Stimulated activated naive CD8-positive, alpha-beta T cell treated with anti-CD3 and anti-CD28 coated beads, Interleukin-15, amount 100 ng/mL, for 72 hours (primary cell): ENCODE measurements around the gene PEMT.

Experiments used
- ATAC-seq: fragments of 150-1000 bp; cut with Tn5 transposase; 2 replicates; pipeline ENCODE4 v1.10.0; 2021; ENCODE audit warnings: mild to moderate bottlenecking, moderate library complexity
- DNase-seq, 2 donors: peaks; one replicate each; pipeline ENCODE4 v3.0.0; 2021 to 2022
- H3K27ac Mint-ChIP-seq, 2 donors: one replicate each; pipeline ENCODE4 v1.8.0; 2022; ENCODE audit warnings: mild to moderate bottlenecking in 2 of 2, mixed read lengths in 2 of 2, moderate library complexity in 2 of 2
- H3K27me3 Mint-ChIP-seq: one replicate; pipeline ENCODE4 v1.8.0; 2022; ENCODE audit warnings: mixed read lengths
- H3K4me1 Mint-ChIP-seq: one replicate; pipeline ENCODE4 v1.8.0; 2022; ENCODE audit warnings: mild to moderate bottlenecking, mixed read lengths
- H3K4me3 Mint-ChIP-seq, 2 donors: one replicate each; pipeline ENCODE4 v1.8.0; 2022; ENCODE audit warnings: mild to moderate bottlenecking in 2 of 2, mixed read lengths in 2 of 2, moderate library complexity in 1 of 2
- H3K9me3 Mint-ChIP-seq, 2 donors: one replicate each; pipeline ENCODE4 v1.8.0; 2022; ENCODE audit warnings: mixed read lengths in 2 of 2

PEMT gene

DNA sequence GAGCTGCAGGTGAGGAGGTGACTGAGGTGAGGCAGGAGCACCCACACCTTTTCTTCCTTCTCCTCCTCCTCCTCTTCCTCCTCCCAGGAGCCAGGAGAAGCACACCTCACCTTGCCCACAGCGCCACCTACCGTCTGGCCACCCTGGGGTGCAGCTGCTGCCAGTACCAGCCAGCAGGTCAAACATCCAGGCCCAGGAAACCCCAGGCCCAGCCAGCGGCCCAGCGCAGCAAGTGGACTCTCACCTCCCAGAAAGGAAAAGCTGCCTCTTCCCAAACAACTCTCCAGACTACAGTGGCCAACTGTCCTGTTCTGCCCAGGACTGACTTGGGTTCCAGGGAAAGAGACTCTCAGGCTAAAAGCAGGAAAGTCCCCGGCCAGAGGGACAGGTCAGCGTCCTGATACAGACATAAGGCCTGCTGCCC, 22.7 kb downstream of the PEMT start:
- ATAC-seq (peak; percentile 53), DNase-seq (peak; percentile 42 to 62)
- Mint-ChIP-seq H3K27ac (peak overlapping the region; percentile 34 to 51), H3K4me3 (no peak overlapping the region), H3K27me3 (no peaks in the 10 kb centered on the region), H3K4me1 (peaks cover 16% of the 10 kb centered on the region), H3K9me3 (no peaks in the 10 kb centered on the region)

DNA sequence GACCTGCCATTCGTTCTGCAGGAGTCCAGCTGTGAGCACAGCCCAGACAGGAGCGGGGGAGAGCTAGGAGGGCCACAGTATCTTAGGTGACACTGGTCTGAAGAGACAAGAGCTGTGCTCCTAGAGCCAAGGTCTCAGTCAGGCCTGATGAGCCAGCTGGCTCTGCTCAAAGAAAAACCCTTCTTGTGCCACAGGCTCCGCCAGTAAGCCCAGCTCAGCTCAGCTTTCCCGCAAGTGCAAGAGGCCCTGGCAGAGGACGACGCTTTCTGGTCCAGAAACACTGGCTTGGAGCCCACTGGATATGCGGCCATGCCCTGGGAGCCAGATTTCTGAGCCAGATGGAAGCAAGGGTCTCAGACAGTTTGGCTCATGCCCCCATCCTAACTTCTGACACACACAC, 23.9 kb downstream of the PEMT start:
- Mint-ChIP-seq H3K4me1 (peaks cover 21% of the 10 kb centered on the region), H3K9me3 (no peaks in the 10 kb centered on the region), H3K4me3 (no peak overlapping the region), H3K27me3 (no peaks in the 10 kb centered on the region), H3K27ac (no peak overlapping the region)
- no peak for ATAC-seq
- no peak for DNase-seq

DNA sequence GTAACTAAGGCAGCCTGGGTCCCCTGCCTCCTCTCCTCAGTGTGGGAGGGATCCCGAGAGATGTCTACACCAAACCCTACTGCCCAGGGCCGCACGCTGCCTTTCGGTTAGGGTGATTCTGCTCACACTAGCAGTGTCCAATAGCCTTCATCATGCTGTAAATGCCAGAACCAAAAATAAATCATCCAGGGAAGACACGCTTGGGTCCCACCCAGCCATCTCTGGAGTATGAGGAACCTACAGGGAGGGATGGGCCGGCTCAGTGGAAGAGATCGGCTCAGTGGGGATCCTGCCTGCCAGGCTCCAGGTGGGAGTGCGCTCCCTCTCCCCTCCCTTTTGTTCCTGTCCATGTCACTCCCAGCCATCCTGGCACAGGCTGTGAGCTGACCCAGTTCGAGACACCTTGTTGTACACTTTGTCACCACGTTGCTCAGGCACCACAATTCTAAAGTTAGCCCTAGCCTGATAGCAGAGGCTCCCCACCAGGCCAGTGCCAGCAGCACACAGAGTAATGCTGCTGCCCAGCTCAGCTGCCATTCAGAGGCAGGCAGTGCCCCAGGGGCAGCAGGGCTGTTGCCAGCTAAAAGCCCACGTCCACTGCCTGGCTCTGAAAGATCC, 24.5 kb downstream of the PEMT start:
- Mint-ChIP-seq H3K4me1 (peaks cover 21% of the 10 kb centered on the region), H3K4me3 (no peak overlapping the region), H3K9me3 (no peaks in the 10 kb centered on the region), H3K27ac (no peak overlapping the region), H3K27me3 (no peaks in the 10 kb centered on the region)
- no peak for ATAC-seq
- DNase-seq, result no peak

- Mint-ChIP-seq H3K27ac (peak overlapping the region in 1 of 2 donors; percentile 48), H3K4me1 (peaks cover 21% of the 10 kb centered on the region), H3K27me3 (no peaks in the 10 kb centered on the region), H3K4me3 (no peak overlapping the region), H3K9me3 (no peaks in the 10 kb centered on the region)
- DNase-seq (no peak), ATAC-seq (no peak)
Observed at GRCh38 chr17:17565471-17566339, 25.8 kb downstream of the PEMT start.

DNA sequence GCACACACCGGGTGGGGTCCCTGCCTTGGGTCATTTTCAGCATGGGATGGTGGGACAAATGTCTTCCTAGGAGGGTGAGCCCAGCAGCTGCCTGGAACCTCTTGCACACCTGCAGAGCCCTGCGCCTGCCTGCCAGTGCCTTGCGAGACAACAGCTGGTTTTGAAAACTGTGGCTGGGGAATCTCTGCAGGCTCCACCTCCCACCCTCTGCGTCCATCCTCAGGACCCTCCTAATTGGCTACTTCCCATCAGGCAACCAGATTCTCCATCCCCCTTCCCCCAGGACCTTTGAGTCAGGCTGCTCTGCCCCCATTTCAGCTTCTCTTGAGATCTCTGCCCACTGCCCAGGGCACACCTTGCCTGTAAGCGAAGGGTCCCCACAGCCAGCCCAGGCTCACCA, 26.6 kb downstream of the PEMT start:
- ATAC-seq (no peak), DNase-seq (no peak)
- Mint-ChIP-seq H3K4me1 (peaks cover 21% of the 10 kb centered on the region), H3K27ac (no peak overlapping the region), H3K4me3 (no peak overlapping the region), H3K9me3 (no peaks in the 10 kb centered on the region), H3K27me3 (no peaks in the 10 kb centered on the region)

- DNase-seq (no peak), ATAC-seq (no peak)
- Mint-ChIP-seq H3K4me3 (no peak overlapping the region), H3K27ac (no peak overlapping the region), H3K4me1 (peaks cover 21% of the 10 kb centered on the region), H3K9me3 (no peaks in the 10 kb centered on the region), H3K27me3 (no peaks in the 10 kb centered on the region)
Observed at GRCh38 chr17:17564323-17564722, 27.2 kb downstream of the PEMT start.

- DNase-seq (no peak), ATAC-seq (no peak)
- Mint-ChIP-seq H3K4me3 (no peak overlapping the region), H3K9me3 (no peaks in the 10 kb centered on the region), H3K4me1 (peaks cover 14% of the 10 kb centered on the region), H3K27ac (peak overlapping the region in 1 of 2 donors; percentile 63), H3K27me3 (no peaks in the 10 kb centered on the region)
Observed at GRCh38 chr17:17563530-17563929, 28.0 kb downstream of the PEMT start.

DNA sequence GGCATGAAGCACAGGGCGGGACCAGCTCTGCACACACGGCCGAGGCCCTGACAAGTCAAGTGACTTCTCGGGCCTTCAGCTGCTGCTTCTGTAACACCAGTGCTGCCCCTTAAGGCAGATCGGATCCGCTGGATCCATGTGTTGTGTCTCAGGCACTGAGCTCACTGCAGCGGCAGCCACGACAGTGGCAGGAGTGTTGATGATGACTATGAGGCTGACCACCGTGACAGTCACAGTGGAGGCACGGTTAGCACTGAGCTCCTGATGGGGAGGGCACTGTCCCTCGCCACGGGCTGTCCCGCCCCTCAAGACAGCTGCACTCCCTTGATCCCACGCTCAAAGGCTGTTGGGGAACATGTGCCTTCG, 29.4 kb downstream of the PEMT start:
- Mint-ChIP-seq H3K4me1 (peaks cover 14% of the 10 kb centered on the region), H3K27ac (no peak overlapping the region)
- ATAC-seq, result no peak

DNA sequence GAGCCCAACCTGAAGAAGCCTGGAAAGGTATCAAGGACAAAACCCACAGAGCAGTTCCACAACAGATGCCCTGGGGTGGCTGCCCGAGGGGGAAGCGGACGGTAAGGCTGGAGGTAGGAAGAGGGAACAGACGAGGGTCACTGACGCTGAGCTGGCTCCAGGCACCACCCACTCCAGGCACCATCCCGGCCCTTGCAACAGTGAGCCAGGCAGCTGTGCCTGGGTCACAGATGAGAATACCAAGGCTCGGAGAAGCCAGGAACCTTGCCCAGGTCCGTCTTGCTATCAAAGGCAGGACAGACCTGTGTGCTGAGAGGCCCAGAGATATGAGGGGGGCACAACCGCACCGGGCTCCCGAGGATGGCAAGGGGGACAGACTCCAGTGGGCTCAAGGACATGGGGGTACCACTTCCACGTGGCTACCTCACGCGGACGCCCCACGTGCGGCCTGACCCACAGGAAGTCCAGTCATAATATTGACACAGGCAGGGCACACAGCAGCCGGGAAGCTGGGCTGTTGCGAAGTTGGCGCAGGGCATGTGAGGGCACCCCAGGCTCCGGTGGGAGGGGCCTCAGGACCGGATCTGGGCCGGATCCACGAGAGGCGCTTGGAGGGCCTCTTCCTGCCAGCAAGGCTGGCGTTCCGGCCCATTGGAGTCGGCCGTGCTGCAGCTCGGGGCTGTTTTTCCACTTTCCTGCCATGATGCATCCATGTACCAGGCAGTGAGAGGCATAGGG, 29.9 kb downstream of the PEMT start:
- DNase-seq, result no peak

More for the DNA sequence above, 29.4 kb downstream of the PEMT start:
- no peaks in the 10 kb centered on the region for H3K9me3 Mint-ChIP-seq
- H3K4me3 Mint-ChIP-seq, result no peak overlapping the region
- H3K27me3 Mint-ChIP-seq, result no peaks in the 10 kb centered on the region
- DNase-seq, result no peak

DNA sequence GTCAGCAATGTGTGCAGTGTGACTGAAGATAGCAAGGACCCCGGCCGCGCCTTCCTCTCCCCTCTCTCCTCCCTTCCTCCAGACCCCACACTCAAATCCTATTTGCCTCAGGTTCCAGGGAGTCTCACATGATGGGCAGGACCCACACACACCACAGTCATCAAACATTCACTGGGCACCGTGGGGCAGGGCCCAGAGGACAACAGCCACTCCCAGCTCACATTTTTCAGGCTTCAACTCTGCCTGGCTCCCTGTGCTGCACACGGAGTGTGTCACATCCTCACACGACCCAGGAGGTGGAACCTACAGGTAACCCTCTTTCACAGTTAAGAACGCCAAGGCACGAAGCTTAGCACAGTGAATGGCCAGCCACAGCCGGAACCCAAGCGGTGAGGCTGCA, 30.5 kb downstream of the PEMT start:
- H3K9me3 Mint-ChIP-seq, result no peaks in the 10 kb centered on the region
- peaks cover 7% of the 10 kb centered on the region for H3K4me1 Mint-ChIP-seq
- H3K4me3 Mint-ChIP-seq, result no peak overlapping the region
- ATAC-seq (no peak), DNase-seq (no peak)
- H3K27me3 Mint-ChIP-seq, result no peaks in the 10 kb centered on the region
- H3K27ac Mint-ChIP-seq, result peak overlapping the region; percentile 29 to 63

More for the DNA sequence above, 29.9 kb downstream of the PEMT start:
- H3K4me1 Mint-ChIP-seq, result peaks cover 13% of the 10 kb centered on the region
- H3K27me3 Mint-ChIP-seq, result no peaks in the 10 kb centered on the region
- ATAC-seq, result no peak
- H3K4me3 Mint-ChIP-seq, result no peak overlapping the region
- H3K27ac Mint-ChIP-seq, result peak overlapping the region; percentile 35 to 80
- no peaks in the 10 kb centered on the region for H3K9me3 Mint-ChIP-seq

GRCh38 chr17:17560167-17560566, 31.3 kb downstream of the PEMT start:
- H3K27ac Mint-ChIP-seq, result no peak overlapping the region
- DNase-seq, result no peak
- no peak overlapping the region for H3K4me3 Mint-ChIP-seq
- no peaks in the 10 kb centered on the region for H3K27me3 Mint-ChIP-seq
- peaks cover 5% of the 10 kb centered on the region for H3K4me1 Mint-ChIP-seq
- ATAC-seq, result no peak
- H3K9me3 Mint-ChIP-seq, result no peaks in the 10 kb centered on the region

GRCh38 chr17:17559164-17559563, 32.3 kb downstream of the PEMT start:
- H3K27me3 Mint-ChIP-seq, result no peaks in the 10 kb centered on the region
- no peak for DNase-seq
- no peak for ATAC-seq
- H3K4me3 Mint-ChIP-seq, result no peak overlapping the region
- H3K4me1 Mint-ChIP-seq, result peaks cover 5% of the 10 kb centered on the region
- H3K27ac Mint-ChIP-seq, result no peak overlapping the region
- H3K9me3 Mint-ChIP-seq, result no peaks in the 10 kb centered on the region

GRCh38 chr17:17558431-17558830, 33.1 kb downstream of the PEMT start:
- H3K27me3 Mint-ChIP-seq, result no peaks in the 10 kb centered on the region
- peaks cover 5% of the 10 kb centered on the region for H3K4me1 Mint-ChIP-seq
- no peak overlapping the region for H3K4me3 Mint-ChIP-seq
- DNase-seq (no peak), ATAC-seq (no peak)
- no peak overlapping the region for H3K27ac Mint-ChIP-seq
- no peaks in the 10 kb centered on the region for H3K9me3 Mint-ChIP-seq

DNA sequence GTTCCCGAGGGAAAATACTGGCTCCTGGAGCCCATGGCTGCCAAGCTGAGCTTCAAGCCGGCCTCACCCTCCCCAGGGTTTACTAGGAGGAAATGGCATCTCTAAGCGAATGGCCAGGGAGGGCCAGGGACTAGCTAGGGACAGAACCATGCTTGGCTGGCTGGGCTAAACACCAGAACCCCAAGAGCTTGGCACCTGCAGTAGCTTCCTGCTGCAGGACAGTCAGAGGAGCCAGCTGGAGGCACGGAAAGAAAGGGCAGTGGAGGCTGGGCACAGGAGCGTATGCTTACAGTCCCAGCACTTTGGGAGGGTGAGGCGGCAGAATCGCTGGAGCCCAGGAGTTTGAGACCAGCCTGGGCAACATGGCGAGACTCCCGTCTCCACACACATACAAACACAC, 33.7 kb downstream of the PEMT start:
- no peaks in the 10 kb centered on the region for H3K4me1 Mint-ChIP-seq
- no peak overlapping the region for H3K4me3 Mint-ChIP-seq
- no peaks in the 10 kb centered on the region for H3K27me3 Mint-ChIP-seq
- no peak overlapping the region for H3K27ac Mint-ChIP-seq
- DNase-seq, result no peak
- ATAC-seq, result no peak
- no peaks in the 10 kb centered on the region for H3K9me3 Mint-ChIP-seq

- Mint-ChIP-seq H3K27ac (peak overlapping the region in 1 of 2 donors; percentile 61), H3K4me3 (no peak overlapping the region), H3K27me3 (no peaks in the 10 kb centered on the region), H3K9me3 (no peaks in the 10 kb centered on the region), H3K4me1 (no peaks in the 10 kb centered on the region)
- no peak for DNase-seq
- ATAC-seq, result no peak
Observed at GRCh38 chr17:17556671-17557070, 34.8 kb downstream of the PEMT start.

DNA sequence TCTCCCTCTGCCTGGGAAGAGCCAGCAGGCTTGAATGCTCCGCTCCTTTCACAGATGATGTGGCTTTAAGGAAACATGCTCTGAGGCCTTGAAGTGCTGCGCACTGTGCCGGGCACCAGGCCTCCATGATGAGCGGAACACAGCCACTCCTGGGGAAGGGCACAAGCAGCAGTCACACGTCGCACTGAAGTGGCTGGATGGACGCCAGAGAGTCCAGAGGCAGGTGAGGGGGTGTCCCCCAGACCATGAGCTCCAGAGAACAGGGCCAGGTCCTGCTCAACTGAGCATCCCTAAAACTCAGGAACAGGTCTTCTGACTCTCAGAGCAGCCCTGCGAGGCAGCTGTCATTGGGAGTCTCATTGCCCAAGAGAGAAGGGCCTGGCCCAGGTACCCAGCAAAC, 35.6 kb downstream of the PEMT start:
- Mint-ChIP-seq H3K27ac (peak overlapping the region in 1 of 2 donors; percentile 54), H3K4me3 (no peak overlapping the region), H3K27me3 (no peaks in the 10 kb centered on the region), H3K9me3 (no peaks in the 10 kb centered on the region), H3K4me1 (no peaks in the 10 kb centered on the region)
- DNase-seq, result no peak
- ATAC-seq, result no peak
